HepG2 (cell line): ENCODE results near the gene GJC2. TPM values are rescaled to one million over a fixed set of nuclear protein-coding genes. Genes with fewer than 3 reads are reported as not detected.

Experiments used
- ATAC-seq: fragments of 200-7000 bp; cut with Tn5 transposase; 3 replicates; pipeline ENCODE4 v1.9.1; 2020; ENCODE audit warnings: mild to moderate bottlenecking, moderate library complexity
- BruUV-seq: library from RNA; stranded (reverse); fragments of 400-500 nt; replicated peaks from 2 replicates; lab custom pipeline; 2021; lab: Mats Ljungman, UMichigan
- CTCF ChIA-PET: fragments of 300-600 bp; formaldehyde crosslinking; extraction: SDS; loops from one replicate; lab custom pipeline; 2021; ENCODE audit warnings: low total read pairs, inconsistent platforms, low intra/inter-chr PET ratio; lab: Yijun Ruan, JAX
- POLR2A ChIA-PET: fragments of 350-600 bp; sonication (Branson Sonifier 250); formaldehyde crosslinking; loops from one replicate; lab custom pipeline; 2020; ENCODE audit warnings: antibody characterized with exemption, inconsistent platforms; lab: Yijun Ruan, JAX
- DNase-seq: peaks from one replicate; pipeline ENCODE4 v3.0.0-alpha.2; 2015; ENCODE audit warnings: low spot score
- FAIRE-seq: peaks from 3 replicates; lab custom pipeline; 2011; peaks lifted over from hg19 to GRCh38; lab: Jason Lieb, UNC
- H2AFZ ChIP-seq: one replicate; pipeline ENCODE4 v1.6.1; 2011; ENCODE audit warnings: low read length, inconsistent platforms
- H3K27ac ChIP-seq: fragments of 300-600 bp; 3 replicates; pipeline ENCODE4 v1.8.0; 2011; ENCODE audit warnings: mixed run types, mild to moderate bottlenecking, mixed read lengths, low read length, inconsistent platforms; ENCODE audit not compliant: insufficient read depth; ENCODE audit errors: extremely low read length
- H3K27me3 ChIP-seq, 2 experiments: fragments of 200-600 bp in 1 of 2; 2 replicates in 1 of 2; 3 replicates in 1 of 2; pipeline versions ENCODE4 v1.6.0 to v1.8.0; 2011; ENCODE audit warnings: low read length in 2 of 2, mild to moderate bottlenecking in 2 of 2, moderate library complexity in 2 of 2, inconsistent platforms in 1 of 2; ENCODE audit not compliant: insufficient read depth in 2 of 2, control insufficient read depth in 1 of 2
- H3K36me3 ChIP-seq, 2 experiments: fragments of 200-600 bp in 1 of 2; replicated peaks in 1 of 2; 2 replicates in 1 of 2; 3 replicates in 1 of 2; pipeline versions ENCODE4 v1.5.1 to v1.8.0; 2011; ENCODE audit warnings: low read length in 2 of 2, inconsistent platforms in 1 of 2; ENCODE audit not compliant: insufficient read depth in 2 of 2, control insufficient read depth in 1 of 2
- H3K4me1 ChIP-seq: 2 replicates; pipeline ENCODE4 v1.5.1; 2012; ENCODE audit warnings: low read length, inconsistent platforms; ENCODE audit not compliant: insufficient read depth
- H3K4me2 ChIP-seq: 2 replicates; pipeline ENCODE4 v1.6.0; 2011; ENCODE audit warnings: low read depth, low read length, inconsistent platforms
- H3K4me3 ChIP-seq, 3 experiments: fragments of 200-600 bp in 1 of 3; sonication (generic), shearing (Covaris generic) in 1 of 3; replicated peaks in 1 of 3; 2 replicates each; pipeline ENCODE4 v1.5.1; 2011 to 2016; ENCODE audit warnings: low read length in 3 of 3, inconsistent platforms in 2 of 3, low read depth in 2 of 3, mild to moderate bottlenecking in 2 of 3, control low read depth in 1 of 3, mixed read lengths in 1 of 3; ENCODE audit not compliant: insufficient read depth in 1 of 3
- H3K79me2 ChIP-seq: one replicate; pipeline ENCODE4 v1.6.1; 2011; ENCODE audit warnings: low read length, inconsistent platforms; ENCODE audit not compliant: insufficient read depth
- H3K9ac ChIP-seq: 2 replicates; pipeline ENCODE4 v1.6.0; 2011; ENCODE audit warnings: mild to moderate bottlenecking, low read depth, low read length, inconsistent platforms; ENCODE audit not compliant: insufficient read depth
- H3K9me3 ChIP-seq: 2 replicates; pipeline ENCODE4 v1.5.1; 2012; ENCODE audit warnings: mild to moderate bottlenecking, low read length
- H4K20me1 ChIP-seq: 2 replicates; pipeline ENCODE4 v1.6.0; 2011; ENCODE audit warnings: inconsistent platforms, mild to moderate bottlenecking, low read length, moderate library complexity; ENCODE audit not compliant: insufficient read depth
- HDAC6 ChIP-seq: fragments of 200-600 bp; sonication (generic); IDR thresholded peaks from 2 replicates; pipeline ENCODE4 v1.7.0; 2017; ENCODE audit warnings: mild to moderate bottlenecking, antibody characterized with exemption, low read length, low read depth
- NFAT5 ChIP-seq: sonication (generic); formaldehyde crosslinking; IDR thresholded peaks from 2 replicates; pipeline ENCODE4 v1.4.0; 2020; ENCODE audit warnings: missing genetic modification reagents
- SIX1 ChIP-seq: sonication (generic); formaldehyde crosslinking; IDR thresholded peaks from 2 replicates; pipeline ENCODE4 v1.4.0; 2020; ENCODE audit warnings: missing genetic modification reagents, borderline replicate concordance
- SKI ChIP-seq: fragments of 450-650 bp; IDR thresholded peaks from one replicate; pipeline ENCODE4 v1.6.1; 2018; ENCODE audit warnings: mild to moderate bottlenecking; ENCODE audit not compliant: partially characterized antibody
- SPEN ChIP-seq: sonication (generic); formaldehyde crosslinking; IDR thresholded peaks from 2 replicates; pipeline ENCODE4 v1.5.1; 2020; ENCODE audit warnings: low read depth, mild to moderate bottlenecking, missing genetic modification reagents
- ZBTB25 ChIP-seq: IDR thresholded peaks from 2 replicates; pipeline ENCODE4 v1.6.1; 2018; ENCODE audit warnings: missing genetic modification reagents
- ZSCAN21 ChIP-seq: sonication (generic); formaldehyde crosslinking; IDR thresholded peaks from 2 replicates; pipeline ENCODE4 v1.8.0; 2022; ENCODE audit warnings: mild to moderate bottlenecking, missing genetic modification reagents, moderate library complexity, borderline replicate concordance
- ZZZ3 ChIP-seq: sonication (generic); formaldehyde crosslinking; IDR thresholded peaks from 2 replicates; pipeline ENCODE4 v1.4.0; 2020; ENCODE audit warnings: missing genetic modification reagents, mild to moderate bottlenecking, borderline replicate concordance
- WGBS: methylation state at CpG from one replicate; pipeline ENCODE4 v1.1.6; 2017; ENCODE audit warnings: low lambda C conversion rate; 5-methylcytosine and 5-hydroxymethylcytosine counted together
- in situ Hi-C: cut with HindIII; loops from 2 replicates; pipeline ENCODE4 v1.10.0; 2017; ENCODE audit warnings: low pct_unique_long_range_greater_than_20kb; ENCODE audit not compliant: extremely low pct_ligation_motif_present
- intact Hi-C: fragments of 100-400 bp; cut with micrococcal nuclease; formaldehyde crosslinking; loops from one replicate; pipeline ENCODE4 v1.10.0; 2022; ENCODE audit not compliant: unreplicated experiment
- polyA plus RNA-seq, 8 experiments: library from polyadenylated mRNA; depleted of rRNA in 3 of 8; stranded (reverse) in 7 of 8; unstranded in 1 of 8; fragments of >200 nt; fragmentation: Illumina TruSeq in 4 of 8; extraction: Trizol in 4 of 8; gene quantifications; 2 replicates each; pipeline versions ENCODE4 v1.2.1 to v1.2.3, GENCODE V29; 2011 to 2016; ENCODE audit warnings: low read depth in 4 of 8, missing spikeins in 1 of 8, mixed read lengths in 1 of 8; ENCODE audit not compliant: insufficient read depth in 1 of 8
- total RNA-seq, 5 experiments: library from RNA; depleted of rRNA; stranded (reverse); fragments of >200 nt; fragmentation: Illumina TruSeq; extraction: Trizol; gene quantifications; 2 replicates each; pipeline ENCODE4 v1.2.3, GENCODE V29; 2016; ENCODE audit warnings: low read depth in 1 of 5

GJC2 gene
- total and polyA plus RNA-seq, 2 of the 13 experiments (the other 11 are each of a cell fraction or from before 2014, with no cell fraction given) = 1.6 to 3.8 TPM

GRCh38 chr1:228207381-228207810, 57.7 kb downstream of the GJC2 start:
- WGBS = 67% methylated on average over 3 of the region's 8 CpGs
- no peak overlapping the region for H3K27ac ChIP-seq

More at GRCh38 chr1:228207381-228207810, 57.7 kb downstream of the GJC2 start:
- Histone ChIP-seq H3K4me3 (no peak overlapping the region), H2AFZ (no peak overlapping the region), H4K20me1 (no peaks in the 10 kb centered on the region), H3K9me3 (no peaks in the 10 kb centered on the region), H3K79me2 (no peaks in the 10 kb centered on the region), H3K4me1 (no peaks in the 10 kb centered on the region), H3K27me3 (peaks cover 4 to 36% of the 10 kb centered on the region in 2 experiments; a peak in 4 of 5 replicates), H3K4me2 (no peak overlapping the region), H3K36me3 (no peaks in the 10 kb centered on the region), H3K9ac (no peak overlapping the region)
- CTCF ChIA-PET = no interaction called here
- POLR2A ChIA-PET = no interaction called here
- ATAC-seq = no peak
- no peak for FAIRE-seq
- no peak for DNase-seq
- TF ChIP-seq SPEN (CRISPR knock-in tag) (no peak), HDAC6 (no peak), NFAT5 (CRISPR knock-in tag) (no peak), ZSCAN21 (CRISPR knock-in tag) (no peak), ZZZ3 (CRISPR knock-in tag) (no peak), ZBTB25 (CRISPR knock-in tag) (no peak), SIX1 (CRISPR knock-in tag) (no peak), SKI (no peak)
- no TSS peak for BruUV-seq
- in situ Hi-C loops = no loop called here
- intact Hi-C loops = no loop called here
